GM18526 (cell line): Measurements from ENCODE around the gene PRR33.

Source experiments
- POLR2A ChIP-seq: IDR thresholded peaks from 3 replicates; pipeline ENCODE4 v1.6.1; 2011; ENCODE audit not compliant: insufficient read length; ENCODE audit errors: extremely low read depth

Gene PRR33

DNA sequence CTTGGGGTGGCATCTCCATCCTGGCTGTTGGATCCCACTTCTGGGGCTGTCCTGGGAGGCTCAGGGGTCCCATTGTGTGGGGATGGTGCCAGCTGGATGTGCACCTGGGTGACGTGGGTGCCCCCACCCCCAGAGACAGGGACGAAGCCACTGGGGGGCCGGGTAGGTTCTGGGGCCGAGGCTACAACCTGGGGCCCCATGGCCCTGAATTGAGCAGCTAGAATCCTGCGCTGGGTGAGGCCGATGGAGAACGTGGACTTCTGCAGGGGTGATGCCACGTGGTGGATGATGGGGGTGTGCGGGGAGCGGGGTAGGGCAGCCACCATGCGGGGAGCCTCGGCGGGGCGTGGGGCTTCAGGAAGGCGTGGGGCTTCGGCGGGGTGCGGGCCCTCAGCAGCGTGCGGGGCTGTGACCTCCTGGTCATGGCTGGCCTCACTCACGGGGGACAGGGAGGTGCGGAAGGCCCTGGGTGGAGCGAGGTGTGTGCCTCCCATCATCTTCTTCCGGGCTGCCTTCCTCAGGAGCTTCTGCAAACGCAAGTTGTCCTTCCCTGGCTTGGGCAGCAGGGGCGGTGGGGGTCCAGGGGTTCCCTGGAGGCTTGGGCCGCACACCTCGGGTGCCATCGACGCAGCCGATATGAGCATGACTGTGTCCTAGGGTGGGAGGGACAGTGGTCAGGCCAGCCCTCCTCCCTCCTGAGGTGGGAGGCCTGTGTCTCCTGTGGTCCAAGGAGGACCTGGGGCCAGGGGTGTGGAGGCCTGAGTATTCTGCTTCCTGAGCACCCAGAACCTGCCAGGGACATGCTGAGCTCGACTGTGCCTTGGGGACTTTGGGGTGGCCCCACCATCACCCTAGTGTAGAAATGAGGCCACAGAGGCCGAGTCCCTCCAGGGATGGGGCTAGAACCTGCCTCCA is 1.5 kb downstream of the PRR33 start:
- TF ChIP-seq POLR2A = no peak

DNA sequence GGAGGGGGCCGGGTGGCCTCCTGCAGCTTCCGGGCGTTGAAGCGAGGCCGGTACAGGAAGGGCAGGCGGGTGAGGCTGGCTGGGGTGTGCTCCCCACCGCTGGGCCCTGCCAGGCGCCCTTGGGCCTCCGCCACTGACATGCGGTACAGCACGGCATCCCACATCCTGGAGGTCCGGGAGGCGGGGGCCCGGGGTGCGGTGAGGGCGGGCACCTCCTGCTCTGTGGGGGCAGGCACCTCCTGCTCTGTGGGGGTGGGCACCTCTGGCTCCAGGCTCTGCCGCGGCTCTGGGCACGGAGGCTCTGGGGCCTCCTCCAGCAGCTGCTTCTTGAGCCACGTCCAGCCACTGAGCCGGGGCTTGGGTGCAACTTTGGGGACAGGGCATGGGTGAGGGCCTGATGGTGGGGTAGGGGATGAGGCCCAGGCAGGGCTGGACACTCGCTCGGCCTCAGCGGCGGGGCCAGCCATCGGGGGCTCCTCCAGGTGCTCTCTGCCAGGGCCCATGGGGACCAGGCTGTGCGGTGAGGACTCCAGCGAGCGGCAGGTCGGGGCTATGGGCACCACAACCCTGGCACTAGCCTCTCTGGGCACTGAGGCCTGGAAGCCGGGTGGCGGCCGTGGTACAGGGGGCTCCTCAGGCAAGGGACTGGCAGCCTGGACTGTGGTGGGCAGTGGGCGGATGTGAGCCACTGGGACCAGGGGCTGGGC is 2.3 kb downstream of the PRR33 start:
- no peak for TF ChIP-seq POLR2A

- no peak for TF ChIP-seq POLR2A
These were observed 2.9 kb downstream of the PRR33 start for GRCh38 chr11:1888811-1889210.

DNA sequence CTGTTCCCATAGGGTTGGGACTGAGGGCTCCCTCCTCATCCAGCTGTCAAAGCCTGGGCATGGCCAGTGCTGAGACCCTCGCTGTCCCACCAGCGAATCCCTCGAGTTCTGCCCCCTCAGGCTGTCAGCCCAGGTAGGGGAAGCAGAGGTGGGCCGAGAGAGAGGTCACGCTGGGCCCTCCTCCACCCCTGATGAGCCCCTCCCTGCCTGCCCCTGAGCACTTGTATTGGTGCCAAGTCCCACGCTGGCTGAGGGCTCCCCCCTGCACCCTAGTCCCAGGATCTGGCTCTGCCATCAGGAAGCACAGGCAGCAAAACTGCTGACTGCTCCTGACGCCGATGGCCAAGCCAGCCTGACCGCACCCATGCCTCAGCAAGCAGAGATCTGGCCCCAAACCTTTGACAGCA is 3.3 kb downstream of the PRR33 start:
- no peak for TF ChIP-seq POLR2A

GRCh38 chr11:1887451-1888346 is 4.0 kb downstream of the PRR33 start:
- no peak for TF ChIP-seq POLR2A

DNA sequence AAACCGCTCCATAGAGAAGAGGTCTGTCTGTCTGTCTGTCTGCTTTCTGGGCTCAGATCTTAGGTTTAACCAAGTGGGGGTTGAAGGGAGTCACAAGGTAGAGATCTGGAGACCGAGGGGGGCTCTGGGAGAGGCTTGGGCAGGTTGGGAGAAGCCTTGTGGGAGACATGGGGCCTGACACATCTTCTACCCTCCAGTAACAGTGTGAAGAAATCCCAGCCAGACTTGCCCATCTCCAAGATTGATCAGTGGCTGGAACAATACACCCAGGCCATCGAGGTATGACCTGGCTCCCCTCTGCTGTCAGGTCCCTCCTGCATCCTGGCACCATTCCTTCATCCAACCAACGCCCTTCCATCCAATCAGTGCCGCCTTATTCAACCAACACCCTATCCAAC is 7.4 kb downstream of the PRR33 start:
- no peak for TF ChIP-seq POLR2A

DNA sequence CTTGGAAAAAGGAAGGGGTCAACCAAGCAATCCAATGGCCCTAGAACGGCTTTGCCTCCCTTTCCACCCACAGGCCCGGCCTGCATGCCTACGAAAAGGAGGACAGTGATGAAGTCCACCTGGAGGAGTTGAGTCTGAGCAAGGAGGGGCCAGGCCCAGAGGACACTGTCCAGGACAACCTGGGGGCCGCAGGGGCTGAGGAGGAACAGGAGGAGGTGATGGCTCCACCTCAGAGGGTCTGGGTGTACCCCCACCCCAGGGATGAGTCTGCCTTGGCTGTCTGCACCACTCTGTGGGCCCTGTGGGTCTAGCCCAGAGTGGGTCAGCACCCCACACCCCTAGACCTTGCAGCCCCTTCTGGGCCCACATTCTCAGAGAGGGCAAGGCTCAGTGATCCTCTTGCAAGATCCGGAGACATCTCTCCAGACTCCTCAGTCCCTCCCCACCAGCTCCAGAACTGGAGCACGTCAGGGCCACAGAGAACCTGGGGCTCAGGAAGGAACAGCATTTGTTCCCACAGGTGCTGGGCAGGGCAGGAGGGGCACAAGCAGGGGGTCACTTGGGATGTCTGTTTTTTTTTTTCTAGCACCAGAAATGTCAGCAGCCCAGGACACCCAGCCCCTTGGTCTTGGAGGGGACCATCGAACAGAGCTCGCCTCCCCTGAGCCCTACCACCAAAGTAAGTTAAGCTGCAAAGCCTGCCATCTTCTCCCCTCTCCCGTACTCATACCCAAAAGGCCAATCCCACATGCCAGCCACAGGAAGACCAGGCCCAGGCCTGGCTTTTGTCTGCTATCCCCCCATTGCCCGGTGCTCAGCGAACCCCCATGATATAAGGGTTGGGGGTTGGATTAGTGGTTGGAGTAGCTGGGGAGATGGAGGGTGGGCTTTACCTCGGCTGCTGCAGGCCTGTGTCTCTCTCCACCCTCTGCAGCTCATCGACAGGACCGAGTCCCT is 8.1 kb downstream of the PRR33 start:
- no peak for TF ChIP-seq POLR2A

GRCh38 chr11:1882265-1883238 is 9.1 kb downstream of the PRR33 start:
- TF ChIP-seq POLR2A = no peak

- TF ChIP-seq POLR2A = no peak
These were observed 10.0 kb downstream of the PRR33 start for GRCh38 chr11:1881442-1882264.

- no peak for TF ChIP-seq POLR2A
These were observed 10.8 kb downstream of the PRR33 start for GRCh38 chr11:1880746-1881441.

- TF ChIP-seq POLR2A = no peak
These were observed 11.6 kb downstream of the PRR33 start for GRCh38 chr11:1879941-1880720.
